HG03558 (cell line): ENCODE results near the gene CEACAM21.

Experiments used
- ATAC-seq: cut with Tn5 transposase; IDR thresholded peaks from one replicate; pipeline ENCODE4 v1.9.1; 2021; ENCODE audit warnings: moderate number of reproducible peaks; ENCODE audit not compliant: unreplicated experiment; ENCODE audit errors: extremely low read depth

CEACAM21 gene

DNA sequence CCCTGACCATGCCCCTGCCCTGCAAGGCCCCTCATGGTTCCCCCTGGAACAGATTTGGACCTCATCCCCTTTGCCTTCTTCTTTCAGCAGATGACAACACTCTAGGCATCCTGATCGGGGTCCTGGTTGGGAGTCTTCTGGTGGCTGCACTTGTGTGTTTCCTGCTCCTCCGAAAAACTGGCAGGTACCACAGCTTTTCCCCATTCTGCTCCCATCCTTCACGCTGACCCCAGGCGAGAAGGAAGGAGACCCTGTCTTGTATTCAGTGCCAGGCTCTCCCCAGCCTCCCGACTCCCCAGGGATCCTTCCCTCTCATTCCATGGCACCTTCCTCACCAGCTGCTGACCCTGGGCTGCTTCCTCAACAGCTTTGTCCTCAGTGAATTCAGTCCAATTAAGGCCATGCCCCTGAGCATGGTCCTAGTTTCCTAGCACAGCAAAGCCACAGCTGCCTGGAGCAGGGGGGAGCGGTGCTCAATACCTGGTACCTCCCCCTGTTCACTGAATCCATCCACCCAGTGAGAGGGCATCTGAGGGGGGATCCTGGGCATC is 8.4 kb downstream of the CEACAM21 start:
- no peak for ATAC-seq

DNA sequence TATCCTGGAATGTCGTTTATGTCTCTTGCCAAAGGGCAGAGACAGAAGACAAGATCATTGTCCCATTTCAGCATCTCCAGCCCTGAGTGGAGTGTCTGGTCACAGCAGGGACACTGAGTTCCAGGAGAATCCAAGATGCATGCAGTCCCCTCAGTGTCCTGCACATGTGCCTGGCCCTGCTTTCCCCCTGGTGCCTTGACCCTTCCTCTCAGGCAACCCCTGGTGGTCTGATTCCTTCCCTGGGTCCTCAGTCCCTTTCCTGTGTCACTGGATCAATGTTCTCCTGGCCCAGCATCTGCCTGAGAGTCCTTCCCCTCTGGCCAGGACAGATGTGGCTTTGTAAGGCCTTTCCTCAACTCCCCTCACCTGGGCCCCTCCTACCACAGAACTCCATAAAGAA is 9.0 kb downstream of the CEACAM21 start:
- ATAC-seq = no peak

DNA sequence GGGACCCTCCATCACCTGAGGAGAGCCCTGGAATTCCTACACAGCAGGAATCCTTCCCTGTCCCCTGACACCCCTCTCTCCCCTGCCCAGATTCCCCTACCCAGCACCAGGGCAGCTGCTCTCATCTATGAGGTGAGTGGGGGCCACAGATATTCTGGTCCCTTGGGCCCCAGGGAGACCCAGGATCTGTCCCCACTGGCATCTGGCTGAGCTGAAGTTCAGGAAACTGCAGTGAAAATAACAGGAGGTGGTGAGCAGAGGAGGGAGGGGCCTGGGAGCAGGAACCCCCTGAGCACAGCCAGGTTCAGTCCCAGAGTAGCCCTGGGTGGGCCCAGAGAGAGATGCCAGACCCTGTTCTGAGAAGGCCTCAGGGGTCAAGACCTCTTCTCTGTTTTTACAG is 10.1 kb downstream of the CEACAM21 start:
- no peak for ATAC-seq

DNA sequence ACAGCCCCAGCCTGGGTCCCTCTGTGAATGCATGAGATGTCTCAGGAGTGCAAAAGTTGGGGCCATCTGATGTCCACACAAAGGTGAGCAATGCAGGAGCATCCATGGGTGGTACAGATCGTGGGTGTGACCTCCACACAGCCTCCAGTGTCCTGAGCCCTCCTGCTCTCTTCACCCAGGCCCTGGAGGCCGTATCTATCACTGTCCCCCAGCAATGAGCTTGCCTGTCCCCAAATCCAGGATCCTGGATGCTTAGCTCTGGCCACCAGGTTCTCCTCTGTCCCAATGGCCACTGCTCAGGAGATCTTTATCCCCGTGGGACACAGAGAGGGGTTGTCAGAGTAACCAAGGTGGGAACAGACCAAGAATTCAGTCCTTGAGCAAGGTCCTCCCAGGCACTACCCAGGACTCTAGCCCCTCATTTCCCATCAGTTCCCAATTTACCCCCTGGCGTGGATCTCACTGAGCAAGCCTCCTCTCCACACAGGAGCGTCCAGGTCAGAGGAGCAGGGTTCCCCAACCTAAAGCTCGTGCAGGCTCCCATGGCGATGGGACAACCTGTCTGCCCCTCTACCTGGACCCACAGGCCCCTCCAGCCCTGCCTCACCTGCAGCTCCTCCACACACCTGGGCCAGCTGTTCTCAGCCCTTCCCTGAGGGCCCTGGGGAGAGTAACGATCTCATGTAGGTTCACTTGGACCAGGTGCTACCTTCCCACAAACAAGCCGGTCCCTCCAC is 11.3 kb downstream of the CEACAM21 start:
- ATAC-seq = no peak

DNA sequence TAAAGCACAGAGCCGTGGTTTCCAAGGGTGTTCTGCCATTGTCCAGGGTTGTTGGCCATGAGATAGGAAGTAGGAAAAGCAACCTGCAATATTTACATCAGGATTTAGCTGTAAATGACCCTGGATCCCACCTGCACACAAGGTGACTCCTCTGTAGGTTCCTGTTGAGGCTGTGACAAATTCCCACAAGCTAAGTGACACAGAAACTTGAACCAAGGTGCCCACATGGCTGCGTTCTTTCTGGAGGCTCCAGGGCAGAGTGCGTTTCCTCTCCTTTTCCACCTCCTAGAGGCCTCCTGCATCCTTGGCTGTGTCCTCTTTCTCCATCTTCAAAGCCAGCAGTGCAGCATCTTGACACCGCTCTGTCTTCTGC is 11.9 kb downstream of the CEACAM21 start:
- no peak for ATAC-seq

DNA sequence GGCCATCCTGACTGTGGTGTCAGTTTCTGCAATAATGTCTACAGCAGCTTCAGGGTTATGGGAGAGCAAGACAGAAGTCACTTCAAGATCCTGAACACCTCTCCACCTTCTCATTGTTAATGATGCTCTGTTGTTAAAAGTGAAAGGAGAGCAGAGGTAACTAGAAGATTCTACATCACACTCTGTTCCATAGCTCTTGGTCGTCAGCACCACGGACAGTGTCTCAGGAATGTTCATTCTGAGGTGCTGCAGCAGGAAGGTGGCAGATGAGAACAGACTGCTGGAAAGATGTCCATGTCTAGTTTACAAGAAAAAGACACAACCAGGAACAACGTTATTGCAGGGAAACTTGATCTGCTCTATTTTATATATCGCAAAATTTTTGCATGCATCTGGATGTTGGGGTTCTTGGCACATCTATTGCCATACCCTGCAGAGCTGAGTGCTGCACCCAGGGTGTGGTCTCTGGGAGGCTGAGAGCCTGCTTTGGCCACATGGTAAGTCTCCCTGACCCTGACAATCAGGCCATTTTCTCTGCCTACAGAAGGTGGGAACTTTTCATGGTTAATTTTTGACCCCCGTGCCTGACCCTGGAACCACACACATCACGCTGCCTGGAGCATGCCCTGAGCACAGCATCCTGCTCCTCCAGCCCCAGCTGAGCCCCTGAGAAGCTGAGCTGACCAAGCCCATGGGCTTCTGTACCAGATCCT is 12.7 kb downstream of the CEACAM21 start:
- ATAC-seq = no peak

DNA sequence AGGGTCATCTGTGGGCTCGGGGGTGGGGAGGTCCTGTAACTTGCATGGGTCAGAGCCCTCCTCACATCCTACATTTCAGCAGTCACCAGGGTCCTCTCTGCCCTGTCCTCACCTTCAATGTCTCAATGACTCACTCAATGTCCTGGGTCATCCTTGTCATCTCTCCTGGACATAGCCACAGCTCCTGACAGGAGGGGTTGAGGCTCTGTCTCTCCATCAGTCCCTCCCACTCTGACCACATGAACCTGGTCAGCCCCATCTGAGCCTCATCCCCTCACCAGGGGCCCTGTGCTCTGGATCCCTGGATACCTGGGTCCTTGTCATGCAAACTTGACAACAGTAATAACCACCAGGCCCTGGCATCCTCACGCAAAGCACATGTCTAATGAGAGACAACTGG is 13.4 kb downstream of the CEACAM21 start:
- ATAC-seq = no peak

DNA sequence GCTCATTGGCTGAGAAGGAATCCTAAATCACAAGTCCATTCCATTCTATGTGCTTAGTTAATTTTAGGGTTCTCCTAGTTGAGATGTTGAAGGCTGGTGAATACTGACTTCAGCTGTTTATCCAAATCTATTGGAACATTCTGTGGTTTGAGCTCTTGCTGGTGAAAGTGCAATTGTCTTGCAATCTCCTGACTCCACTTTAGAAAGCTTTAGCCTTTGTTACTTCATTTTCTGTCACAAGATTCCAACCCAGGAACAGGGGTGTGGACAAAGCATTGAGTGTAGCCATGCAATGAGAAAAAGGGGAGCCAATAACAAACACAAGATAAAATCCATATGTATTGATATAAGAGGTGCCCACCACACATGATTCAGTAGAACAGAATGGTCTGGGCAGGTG is 15.0 kb downstream of the CEACAM21 start:
- no peak for ATAC-seq

DNA sequence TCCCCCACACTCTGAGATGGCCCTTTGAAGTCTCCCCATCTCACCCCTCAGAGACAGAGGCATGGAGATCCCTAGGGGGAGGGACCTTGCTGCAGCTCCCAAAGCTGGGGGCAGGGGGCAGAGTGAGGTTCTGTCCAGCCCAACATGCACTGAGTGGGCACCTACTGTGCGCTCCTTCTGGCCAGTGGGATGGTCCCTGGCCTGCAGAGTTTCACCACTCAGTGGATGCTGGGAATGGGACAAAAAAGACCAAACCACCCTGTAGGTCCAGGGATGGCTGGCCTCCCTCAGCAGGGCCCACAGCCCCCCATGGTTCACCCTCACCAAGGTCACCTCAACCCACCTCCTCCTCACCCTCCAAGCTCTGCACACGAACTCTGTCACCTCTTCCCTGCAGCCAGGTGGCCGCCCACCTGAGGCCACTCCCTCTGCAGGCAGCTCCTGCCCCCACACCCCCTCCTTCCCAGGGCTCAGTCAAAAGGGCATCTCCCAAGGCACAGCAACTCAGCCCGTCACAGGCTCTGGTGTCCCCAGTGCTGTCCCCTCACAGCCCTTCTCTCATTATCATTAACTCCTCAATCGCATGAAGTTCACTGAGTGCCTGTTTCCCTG is 16.1 kb downstream of the CEACAM21 start:
- ATAC-seq = no peak

DNA sequence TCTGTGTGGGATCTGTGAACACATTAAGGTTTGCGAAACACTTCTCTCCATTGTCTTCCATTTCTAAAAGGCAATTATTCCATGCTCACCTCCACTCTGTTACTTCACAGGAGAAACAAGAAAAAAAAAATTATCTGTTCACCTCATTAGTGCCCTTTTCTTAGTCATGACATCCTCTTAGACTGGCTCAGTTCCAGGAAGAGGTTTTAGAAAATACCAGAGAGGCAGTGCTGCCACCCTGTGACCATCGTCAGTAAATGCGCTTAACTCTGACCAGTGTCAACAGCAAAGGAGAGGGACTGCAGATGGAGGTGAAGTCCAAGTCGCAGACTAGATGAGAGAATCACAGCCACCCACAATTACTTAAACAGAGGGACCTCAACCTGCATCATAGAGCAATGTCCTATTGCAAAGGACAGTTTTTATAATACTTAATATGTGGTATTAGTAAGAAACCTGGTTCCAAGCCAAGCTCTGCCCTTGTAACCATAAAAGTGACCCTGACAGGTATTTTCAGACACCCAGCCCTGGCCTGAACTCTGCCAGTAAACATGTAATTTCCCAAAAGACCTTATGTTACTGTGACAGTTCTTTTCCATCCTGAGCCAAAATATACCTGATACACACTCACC is 19.4 kb downstream of the CEACAM21 start:
- ATAC-seq = no peak

DNA sequence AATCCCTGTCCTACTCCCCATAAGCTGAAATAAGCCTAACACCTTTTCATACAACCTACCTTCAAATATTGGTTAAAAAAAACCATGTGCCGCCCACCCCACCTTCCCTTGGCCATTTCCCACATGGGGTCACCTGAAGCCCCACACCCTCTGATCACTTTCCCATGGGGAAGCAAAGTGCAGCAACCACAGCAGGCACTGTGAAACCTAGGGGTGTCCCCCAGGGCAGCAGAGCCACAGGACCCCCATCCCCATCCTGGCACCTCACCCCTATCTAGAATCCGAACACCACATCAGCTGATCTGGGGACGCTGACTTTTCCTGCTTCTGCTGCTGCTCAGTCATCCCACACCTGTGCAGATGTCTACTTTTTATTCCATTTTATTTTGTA is 19.9 kb downstream of the CEACAM21 start:
- ATAC-seq = no peak

DNA sequence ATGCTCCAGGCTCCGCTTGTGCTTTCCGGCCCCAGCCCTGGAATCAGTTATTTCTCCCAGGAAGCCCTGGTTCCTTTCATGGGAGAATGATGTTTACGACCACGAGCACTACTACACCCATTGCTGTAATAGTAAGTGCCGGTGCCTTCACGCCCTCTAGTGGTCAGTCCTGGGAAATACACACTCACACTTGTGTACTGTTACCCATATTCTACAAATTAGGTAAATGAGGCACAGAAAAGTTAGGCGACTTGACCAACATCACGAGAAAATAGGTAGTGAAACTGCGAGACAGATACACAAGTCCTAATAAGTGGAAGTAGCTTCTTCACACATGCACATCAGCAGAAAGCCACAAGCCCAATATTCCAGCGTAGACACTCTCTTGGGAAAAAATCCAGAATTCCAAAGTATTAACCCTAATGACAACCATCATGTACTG is 21.7 kb downstream of the CEACAM21 start:
- ATAC-seq = no peak

DNA sequence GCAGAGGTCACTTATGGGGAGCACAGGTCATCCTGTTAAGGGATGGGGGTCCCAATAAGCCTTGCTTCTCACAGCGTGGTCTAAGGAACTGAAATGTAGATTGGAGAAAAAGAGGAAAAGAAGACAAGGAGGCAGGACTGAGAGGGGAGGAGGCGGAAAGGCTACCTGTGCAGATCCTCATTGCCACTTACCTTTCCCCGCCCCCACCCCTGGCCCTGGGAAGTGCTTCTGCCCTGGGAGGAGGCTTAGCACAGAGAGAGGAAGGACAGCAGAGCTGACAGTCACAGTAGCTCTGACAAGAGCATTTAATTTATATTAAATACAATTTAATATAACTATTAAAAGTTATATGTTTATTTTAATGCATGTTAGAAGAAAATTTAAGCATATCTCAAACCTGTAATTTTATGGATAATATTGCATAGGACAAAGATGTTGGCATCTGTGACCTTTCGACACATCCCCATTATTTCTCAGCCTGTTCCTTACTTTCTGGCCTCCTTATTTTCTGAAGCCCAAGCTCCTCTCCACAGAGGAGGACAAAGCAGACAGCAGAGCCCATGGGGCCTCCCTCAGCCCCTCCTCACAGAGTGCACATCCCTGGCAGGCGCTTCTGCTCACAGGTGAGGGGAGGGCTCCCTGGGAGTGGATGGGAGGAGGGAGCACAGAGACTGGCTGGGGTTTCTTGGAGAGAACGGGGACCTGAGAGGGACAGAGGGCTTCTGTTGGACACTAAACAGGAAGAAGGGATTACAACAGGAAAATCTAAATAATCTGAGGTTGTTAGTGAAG is 23.4 kb downstream of the CEACAM21 start:
- no peak for ATAC-seq

DNA sequence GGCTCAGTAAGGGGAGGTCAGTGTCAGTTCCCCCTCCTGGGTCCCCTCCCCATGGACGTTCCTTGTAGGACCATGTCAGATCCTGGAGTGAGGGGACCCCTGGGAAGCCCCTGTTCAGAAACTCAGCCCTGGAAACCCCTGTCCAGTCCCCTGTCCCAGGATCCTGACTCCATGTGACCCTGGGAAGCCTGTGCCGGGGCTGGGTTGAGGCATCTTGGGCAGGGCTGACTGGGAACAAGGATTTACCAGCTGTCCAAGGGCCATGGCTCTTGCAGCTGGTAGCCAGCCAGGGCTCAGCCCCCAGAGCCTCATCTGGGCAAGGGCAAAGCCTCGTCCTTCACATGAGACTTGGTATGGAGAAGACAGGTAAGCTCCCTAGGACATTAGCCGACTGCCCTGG is 25.8 kb downstream of the CEACAM21 start:
- ATAC-seq = no peak

DNA sequence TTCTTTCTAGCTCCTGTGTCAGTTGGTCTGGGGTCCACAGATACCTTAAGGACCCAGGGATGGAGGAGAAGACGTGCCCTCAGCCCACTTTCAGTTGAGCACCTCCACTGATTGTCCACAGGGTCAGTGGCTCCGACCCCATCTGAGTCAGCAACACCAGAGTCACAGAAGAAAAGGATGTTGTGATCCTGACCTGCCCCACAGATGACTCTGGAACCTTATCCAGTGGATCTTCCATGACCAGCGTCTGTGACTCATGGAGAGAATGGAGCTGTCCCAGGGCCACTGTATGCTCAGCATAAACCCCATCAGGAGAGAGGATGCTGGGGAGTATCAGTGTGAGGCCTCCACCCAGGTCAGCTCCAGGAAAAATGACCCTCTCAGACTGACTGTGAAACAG is 28.9 kb downstream of the CEACAM21 start:
- ATAC-seq = no peak

DNA sequence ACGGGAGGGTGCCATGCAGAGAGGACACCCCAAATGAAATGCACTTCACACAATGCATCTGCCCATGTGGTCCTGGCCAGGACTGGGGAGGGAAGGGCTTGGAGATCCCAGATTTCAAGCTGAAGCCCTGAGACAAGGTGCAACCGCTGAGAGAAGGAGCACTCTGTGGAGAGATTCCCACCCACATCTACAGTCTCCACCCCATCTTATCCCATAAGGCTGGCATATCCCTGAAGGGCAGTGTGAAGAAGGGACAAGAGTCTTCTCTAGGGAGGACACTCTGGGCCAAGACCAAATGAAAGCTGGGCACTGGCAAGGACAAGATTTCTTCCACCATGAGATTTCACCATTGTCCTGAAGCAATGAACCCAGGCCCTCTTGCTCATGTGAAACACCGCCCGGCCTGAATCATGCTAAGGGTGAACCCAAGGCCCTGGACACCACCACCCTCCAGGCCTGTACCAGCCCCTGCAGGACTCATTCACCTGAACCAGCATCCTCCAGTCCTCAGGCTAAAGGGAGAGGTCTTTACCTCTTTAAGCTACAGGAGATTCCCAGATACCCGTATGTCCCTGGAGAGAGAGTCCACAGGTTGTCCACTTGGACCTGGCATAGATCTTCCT is 30.4 kb downstream of the CEACAM21 start:
- no peak for ATAC-seq

DNA sequence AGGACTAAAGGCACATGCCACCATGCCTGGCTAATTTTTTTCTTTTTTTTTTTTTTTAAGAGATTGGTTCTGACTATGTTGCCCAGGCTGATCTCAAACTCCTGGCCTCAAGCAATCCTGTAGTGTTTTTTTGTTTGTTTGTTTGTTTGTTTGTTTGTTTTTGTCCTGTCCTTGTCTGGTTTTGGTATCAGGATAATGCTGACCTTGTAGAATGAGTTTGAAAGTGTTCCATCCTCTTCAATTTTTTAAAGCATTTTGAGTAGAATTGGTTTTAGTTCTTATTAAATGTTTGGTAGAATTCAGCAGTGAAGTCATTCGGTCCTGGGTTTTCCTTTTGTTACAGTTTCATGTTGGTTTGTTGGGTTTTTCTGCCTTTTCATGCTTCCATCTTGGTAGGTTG is 31.7 kb downstream of the CEACAM21 start:
- ATAC-seq = no peak

DNA sequence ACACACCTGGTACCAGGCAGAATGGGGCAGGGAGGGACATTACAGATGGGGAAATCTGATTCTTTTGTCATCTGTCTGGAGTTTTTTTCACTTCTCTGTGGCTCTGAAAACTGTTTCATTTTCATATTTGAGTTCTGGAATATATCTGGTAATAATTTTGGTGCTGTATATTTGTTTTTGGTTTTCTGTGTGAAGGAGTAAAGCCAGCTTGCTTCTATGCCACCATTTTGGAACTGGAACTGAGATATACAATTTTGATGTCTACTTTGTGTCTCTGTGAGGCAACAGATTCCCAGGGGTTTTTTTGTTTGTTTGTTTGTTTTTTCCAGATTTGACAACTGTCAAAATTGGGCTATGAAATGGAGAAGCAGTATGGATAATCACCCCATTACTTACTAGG is 34.8 kb downstream of the CEACAM21 start:
- ATAC-seq = no peak

DNA sequence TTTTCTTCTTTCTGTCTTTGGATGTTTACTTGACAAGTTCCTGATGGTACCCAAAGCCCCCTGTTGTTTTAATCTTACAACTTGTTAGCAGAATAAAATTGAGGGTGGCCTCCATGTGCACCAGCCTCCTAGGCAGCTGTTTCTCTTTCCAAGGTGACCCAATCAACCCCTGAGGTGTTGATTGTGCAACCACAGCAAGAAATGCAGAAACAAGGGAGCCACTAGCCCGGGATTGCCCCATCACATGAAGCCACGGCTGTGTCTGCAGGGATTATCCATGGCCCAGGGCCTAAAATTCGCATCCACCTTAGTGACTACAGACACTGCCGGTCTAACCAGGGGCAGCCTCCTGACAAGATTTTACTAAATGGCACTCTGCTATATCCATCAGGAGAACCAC is 36.5 kb downstream of the CEACAM21 start:
- ATAC-seq = no peak

DNA sequence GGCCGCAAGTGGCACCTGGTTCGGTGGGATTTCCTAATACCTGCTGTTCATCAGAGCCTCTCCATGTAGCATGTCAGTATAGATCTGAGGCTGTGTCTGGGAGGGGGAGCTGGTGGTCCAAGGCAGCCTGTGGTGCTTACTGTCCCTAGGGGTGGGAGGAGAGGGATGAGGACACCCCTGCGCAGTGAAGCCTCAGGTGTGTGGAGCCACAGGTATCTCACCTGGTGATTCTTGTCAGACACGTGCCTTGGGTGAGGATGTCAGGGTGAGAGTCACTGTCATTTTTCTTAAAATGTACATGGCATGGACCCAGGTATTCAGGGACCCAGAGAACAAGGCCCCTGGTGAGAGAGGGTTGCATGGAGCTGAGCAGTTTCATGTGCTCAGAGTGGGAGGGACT is 39.2 kb downstream of the CEACAM21 start:
- ATAC-seq = no peak
